Heart left ventricle (tissue), 16 donors: ENCODE data around the gene KLHL42. TPM values are rescaled to one million over a fixed set of nuclear protein-coding genes. Genes with fewer than 3 reads are reported as not detected.

Source experiments
- ATAC-seq, 4 donors: fragments of 200-7000 bp; cut with Tn5 transposase; one replicate each; pipeline ENCODE4 v1.9.1; 2020 to 2022; ENCODE audit warnings: moderate library complexity in 4 of 4, mild to moderate bottlenecking in 3 of 4, moderate number of reproducible peaks in 1 of 4
- DNase-seq, 5 donors: peaks; one replicate each; pipeline ENCODE4 v3.0.0-alpha.2; 2020
- H3K27ac ChIP-seq, 12 donors: fragments of 200-600 bp; sonication (generic) in 4 of 12; one replicate each; pipeline versions ENCODE4 v1.5.0 to v1.8.0; 2016 to 2022; ENCODE audit warnings: mild to moderate bottlenecking in 2 of 12
- H3K27me3 ChIP-seq, 9 donors: fragments of 200-600 bp; sonication (generic) in 2 of 9; one replicate each; pipeline versions ENCODE4 v1.5.1 to v1.8.0; 2016 to 2022; ENCODE audit warnings: mild to moderate bottlenecking in 3 of 9
- H3K36me3 ChIP-seq, 9 donors: fragments of 200-600 bp; sonication (generic) in 2 of 9; one replicate each; pipeline versions ENCODE4 v1.5.0 to v1.8.0; 2018 to 2022; ENCODE audit warnings: mild to moderate bottlenecking in 2 of 9
- H3K4me1 ChIP-seq, 12 donors: fragments of 200-600 bp; sonication (generic) in 4 of 12; one replicate each; pipeline versions ENCODE4 v1.5.0 to v1.8.0; 2016 to 2022; ENCODE audit warnings: mild to moderate bottlenecking in 3 of 12
- H3K4me3 ChIP-seq, 12 donors: fragments of 200-600 bp; sonication (generic) in 4 of 12; one replicate each; pipeline versions ENCODE4 v1.5.0 to v1.8.0; 2017 to 2022; ENCODE audit warnings: mild to moderate bottlenecking in 9 of 12, moderate library complexity in 4 of 12
- H3K9me3 ChIP-seq, 12 donors: fragments of 200-600 bp; sonication (generic) in 4 of 12; one replicate each; pipeline versions ENCODE4 v1.5.0 to v1.8.0; 2016 to 2022; ENCODE audit warnings: mild to moderate bottlenecking in 1 of 12
- CTCF ChIP-seq, 12 donors: fragments of 200-600 bp; sonication (generic) in 4 of 12; IDR thresholded peaks; one replicate each; pipeline versions ENCODE4 v1.5.0 to v1.8.0; 2018 to 2022; ENCODE audit warnings: antibody characterized with exemption in 12 of 12, mild to moderate bottlenecking in 5 of 12
- POLR2A ChIP-seq, 2 donors: fragments of 450-650 bp; IDR thresholded peaks; one replicate each; pipeline ENCODE4 v1.6.1; 2017; ENCODE audit warnings: antibody characterized with exemption in 2 of 2, mild to moderate bottlenecking in 2 of 2, moderate library complexity in 2 of 2
- WGBS, 4 donors: extraction: QIAGEN DNeasy Blood & Tissue Kit in 2 of 4; methylation state at CpG; one replicate each; pipeline versions ENCODE4 v1.1.5 to v1.1.7; 2013 to 2018; 5-methylcytosine and 5-hydroxymethylcytosine counted together
- intact Hi-C, 10 donors: fragments of 100-400 bp; cut with DNase I; formaldehyde crosslinking; loops; one replicate each; pipeline versions ENCODE4 v1.11.1 to v1.14.2; 2022
- polyA plus RNA-seq, 2 donors: library from polyadenylated mRNA; stranded (reverse); fragments of 200-250 nt; gene quantifications; one replicate each; pipeline ENCODE4 v1.2.3, GENCODE V29; 2013
- total RNA-seq, 9 donors: library from RNA; depleted of rRNA in 2 of 9; stranded (reverse); fragments of >200 nt in 2 of 9; fragmentation: NEBNext Ultra II Directional in 3 of 9; extraction: Animal tissue kit (Norgen Biotek cat#: 25700) in 3 of 9; gene quantifications; one replicate each; pipeline versions ENCODE4 v1.1.0 to v1.2.4, GENCODE V29; 2016 to 2023
- donor health status: ischemic (EF 13 %, LVEDD 7.1; RV severe dilation, severe dysfunction).
- donor health status: healthy with polysubstance abuse.
- donor health status: DM: no; HTN: yes; CAD: no.
- donor health status: DM: no; HTN: no; CAD: no.
- donor health status: ischemic (EF 25% LVEDD 6.9; RV normal size, moderate dysfunction).
- donor health status: ischemic (EF 25% LVEDD 5.7; RV mildly dilated, moderate dysfunction).
- donor health status: healthy.
- donor health status: DM: yes; HTN: yes; CAD: no.
- donor health status: ischemic (EF 35%, LVEDD 5.7; RV mildly dilated, moderate dysfunction).
- donor health status: nonischemic (EF 11% LVEDD 7.7; RV severe dilation, severe dysfunction).
- donor health status: DM: yes; HTN: yes; CAD: no.
- donor health status: PGD.
- donor health status: ischemic (EF 29% LVEDD 5.4; RV normal size, mild dysfunction).
- donor health status: nonischemic (EF 23%, LVEDD 6.1; RV moderate dilation, normal function).

The KLHL42 gene
- total and polyA plus RNA-seq, 11 donors: 3.2 to 11.4 (median 5.9) TPM

- 85 to 90% (median 89%) methylated on average over 9 of the region's 9 CpGs for WGBS, 4 donors
- ATAC-seq (no peak), DNase-seq (no peak)
- Histone ChIP-seq H3K36me3 (no peaks in the 10 kb centered on the region), H3K27ac (no peak overlapping the region), H3K4me1 (peaks cover 0 to 16% (median 0%) of the 10 kb centered on the region in 12 donors), H3K4me3 (no peak overlapping the region), H3K9me3 (no peaks in the 10 kb centered on the region), H3K27me3 (peaks cover 0 to 4% (median 0%) of the 10 kb centered on the region in 9 donors)
- TF ChIP-seq CTCF (IDR thresholded peaks at IDR 0.05) (no peak), POLR2A (IDR thresholded peaks at IDR 0.05) (no peak)
- intact Hi-C loops: loop anchor here in 9 of 10 donors (5.0 to 10.0 kb wide), 5 partner anchors 77 to 123 kb away; no protein-coding TSS in a partner anchor
Observed at GRCh38 chr12:27822076-27822712, 42.2 kb downstream of the KLHL42 start.

GRCh38 chr12:27823038-27823437, 43.0 kb downstream of the KLHL42 start:
- no peaks in the 10 kb centered on the region for H3K9me3 ChIP-seq
- WGBS, 4 donors: 93 to 97% (median 96%) methylated on average over 5 of the region's 5 CpGs
- ATAC-seq (no peak), DNase-seq (no peak)
- TF ChIP-seq POLR2A (IDR thresholded peaks at IDR 0.05) (no peak), CTCF (IDR thresholded peaks at IDR 0.05) (no peak)
- peaks cover 0 to 16% (median 0%) of the 10 kb centered on the region in 12 donors for H3K4me1 ChIP-seq
- intact Hi-C loops: loop anchor here in 9 of 10 donors (5.0 to 10.0 kb wide), 5 partner anchors 78 to 122 kb away; no protein-coding TSS in a partner anchor
- H3K4me3 ChIP-seq: no peak overlapping the region
- H3K27ac ChIP-seq: no peak overlapping the region
- H3K36me3 ChIP-seq: no peaks in the 10 kb centered on the region
- H3K27me3 ChIP-seq: peaks cover 0 to 4% (median 0%) of the 10 kb centered on the region in 9 donors

- no peak overlapping the region for H3K4me3 ChIP-seq
- intact Hi-C loops: loop anchor here in 9 of 10 donors (5.0 to 10.0 kb wide), 5 partner anchors 79 to 121 kb away; no protein-coding TSS in a partner anchor
- ATAC-seq (no peak), DNase-seq (no peak)
- H3K27me3 ChIP-seq: peaks cover 0 to 4% (median 0%) of the 10 kb centered on the region in 9 donors
- no peaks in the 10 kb centered on the region for H3K36me3 ChIP-seq
- no peaks in the 10 kb centered on the region for H3K9me3 ChIP-seq
- no peak overlapping the region for H3K27ac ChIP-seq
- TF ChIP-seq POLR2A (IDR thresholded peaks at IDR 0.05): no peak
- no peak for TF ChIP-seq CTCF (IDR thresholded peaks at IDR 0.05)
- WGBS, 4 donors: 39 to 56% (median 45%) methylated on average over 12 of the region's 12 CpGs
- peaks cover 0 to 16% (median 0%) of the 10 kb centered on the region in 12 donors for H3K4me1 ChIP-seq
Observed at GRCh38 chr12:27824126-27824842, 44.3 kb downstream of the KLHL42 start.

GRCh38 chr12:27826076-27826475, 46.0 kb downstream of the KLHL42 start:
- H3K27me3 ChIP-seq: peaks cover 0 to 4% (median 0%) of the 10 kb centered on the region in 9 donors
- TF ChIP-seq CTCF (IDR thresholded peaks at IDR 0.05) (no peak), POLR2A (IDR thresholded peaks at IDR 0.05) (no peak)
- H3K4me3 ChIP-seq: no peak overlapping the region
- peaks cover 0 to 8% (median 0%) of the 10 kb centered on the region in 12 donors for H3K4me1 ChIP-seq
- intact Hi-C loops: loop anchor here in 5 of 10 donors (10.0 kb wide), 3 partner anchors 81 to 119 kb away; no protein-coding TSS in a partner anchor
- no peak for DNase-seq
- H3K9me3 ChIP-seq: no peaks in the 10 kb centered on the region
- no peak overlapping the region for H3K27ac ChIP-seq
- no peak for ATAC-seq
- WGBS, 4 donors: 83 to 92% (median 84%) methylated on average over 1 of the region's 1 CpG
- no peaks in the 10 kb centered on the region for H3K36me3 ChIP-seq
